GM19455 (cell line): Measurements from ENCODE around the gene ZBTB20.
"Not testable (repeated sequence)": the region's sequence is repeated elsewhere in the genome, so short reads cannot be mapped to it uniquely, and the experiment has no call there.

Source experiments
- ATAC-seq: cut with Tn5 transposase; IDR thresholded peaks from one replicate; pipeline ENCODE4 v1.9.1; 2021; ENCODE audit not compliant: unreplicated experiment

The ZBTB20 gene

DNA sequence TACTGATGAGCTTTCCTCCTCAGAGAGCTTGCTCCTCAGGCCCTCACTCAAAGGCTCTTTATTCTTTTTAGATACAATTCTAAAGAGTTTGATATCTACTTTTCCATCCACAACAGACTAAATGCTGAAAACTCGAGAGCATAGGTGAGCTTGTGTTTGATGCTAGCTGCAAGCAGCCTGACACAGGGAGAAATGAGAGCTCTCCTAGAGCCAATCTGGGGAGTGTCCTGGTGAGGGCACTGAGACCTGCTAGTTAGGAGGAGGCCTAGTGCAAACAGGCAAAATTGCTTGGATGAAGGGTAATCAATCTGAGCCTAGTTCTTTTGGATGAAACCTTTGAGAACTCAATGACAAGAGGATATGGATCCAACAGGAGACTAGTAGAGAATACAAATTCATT lies 300.8 kb downstream of the ZBTB20 start:
- ATAC-seq = no peak

DNA sequence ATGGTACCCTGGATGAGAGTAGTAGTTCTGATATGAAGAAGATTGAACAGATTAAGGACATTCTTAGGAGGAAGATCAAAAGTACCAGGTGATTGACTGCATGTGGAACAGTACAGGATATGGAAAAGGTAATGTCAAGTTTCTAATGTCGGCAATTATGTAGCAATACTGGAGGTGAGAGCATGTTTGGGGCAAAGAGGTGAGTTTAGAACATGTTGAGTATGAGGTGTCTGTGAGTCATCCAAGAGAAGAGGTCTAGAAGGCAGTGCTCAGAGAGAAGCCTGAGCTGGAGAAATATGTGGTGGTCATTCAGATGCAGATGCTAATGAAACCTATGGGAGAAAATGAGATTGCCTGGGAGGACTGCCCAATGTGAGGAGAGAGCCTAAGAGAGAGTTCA lies 305.6 kb downstream of the ZBTB20 start:
- no peak for ATAC-seq

DNA sequence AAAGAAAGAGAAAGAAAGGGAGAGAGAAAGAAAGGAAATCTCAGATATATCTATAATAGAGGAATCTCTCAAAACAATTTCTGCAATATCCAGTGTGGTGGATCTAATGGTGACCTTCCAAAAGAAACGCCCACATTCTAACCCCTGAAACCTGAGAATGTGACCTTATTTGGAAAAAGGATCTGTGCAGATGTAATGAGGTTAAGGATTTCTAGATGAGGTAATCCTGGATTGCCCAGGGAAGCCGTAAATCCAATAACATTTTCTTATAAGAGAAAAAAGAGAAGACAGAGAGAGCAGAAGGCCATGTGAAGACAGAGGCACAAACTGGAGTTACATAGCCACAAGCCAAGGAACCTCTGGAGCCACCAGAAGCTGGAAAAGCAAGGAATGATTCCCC lies 307.6 kb downstream of the ZBTB20 start:
- ATAC-seq = no peak

DNA sequence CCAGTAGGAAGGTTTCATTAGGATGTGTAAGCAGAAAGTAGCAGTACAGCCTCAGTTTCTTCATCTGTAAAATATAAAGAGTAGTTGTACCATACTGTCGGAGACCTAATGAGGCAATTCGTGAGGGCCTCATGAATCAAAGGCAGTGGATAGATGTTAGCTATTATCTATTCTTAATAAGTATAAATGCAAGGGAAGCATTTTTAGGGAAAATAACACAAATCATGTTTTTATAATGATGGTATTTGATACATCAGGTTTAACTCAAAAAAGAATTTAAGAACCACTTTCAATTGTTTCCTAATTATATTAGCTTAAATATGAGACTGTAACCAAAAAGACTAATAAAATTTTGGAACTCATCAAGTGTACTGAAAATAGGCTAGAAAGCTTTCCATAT lies 309.1 kb downstream of the ZBTB20 start:
- ATAC-seq = no peak

DNA sequence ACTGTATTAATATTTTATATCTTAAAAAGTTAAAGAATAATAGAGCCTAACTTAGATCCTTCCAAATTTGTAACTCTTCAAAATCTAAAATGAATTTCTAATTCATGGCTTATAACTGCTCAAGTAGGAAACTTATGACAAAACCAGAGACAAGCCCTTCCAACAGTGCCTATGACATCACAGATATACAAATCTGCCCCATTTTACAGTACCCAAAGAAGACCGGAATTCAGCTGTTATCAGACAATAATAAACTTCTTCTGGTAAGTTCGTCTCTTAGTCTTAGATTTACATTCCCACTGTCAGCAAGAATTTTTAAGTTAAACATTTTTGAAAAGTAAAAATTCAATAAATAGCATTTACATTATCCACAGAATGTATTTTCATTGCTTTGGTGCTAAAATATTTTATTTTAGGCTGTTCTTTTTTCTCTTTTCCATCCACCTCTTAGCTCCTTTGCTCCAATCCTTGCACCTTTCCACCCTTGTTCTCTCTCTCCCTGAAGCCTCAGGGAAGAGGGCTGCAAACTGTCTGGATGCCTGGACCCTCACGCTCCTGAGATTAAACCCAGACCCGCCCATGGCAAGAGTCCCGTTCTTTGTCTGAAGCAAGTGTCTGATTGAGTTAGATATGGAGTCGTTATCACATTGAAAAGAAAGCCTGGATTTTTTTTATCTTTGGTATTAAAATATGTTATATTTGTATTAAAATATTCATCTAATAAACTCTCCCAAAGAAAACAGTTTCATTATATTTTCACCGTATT lies 312.7 kb downstream of the ZBTB20 start:
- no peak for ATAC-seq

DNA sequence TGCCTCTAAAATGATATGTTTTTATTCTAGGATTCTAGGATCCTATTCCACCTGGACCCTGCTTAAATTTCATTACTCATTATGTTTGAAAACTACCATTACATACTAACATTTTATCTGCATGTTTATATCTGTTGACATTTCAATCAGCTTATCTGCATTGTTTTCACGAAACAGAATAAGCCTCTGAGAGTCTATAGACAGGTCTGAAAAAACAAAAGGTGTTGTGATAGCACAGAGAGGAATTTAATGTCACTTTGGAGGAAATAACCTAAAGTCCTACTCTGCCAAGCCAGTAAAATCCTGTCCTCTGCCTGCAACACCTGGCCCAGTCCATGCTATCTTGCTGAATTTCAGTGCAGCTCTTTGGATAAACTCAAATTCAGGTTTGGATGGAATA lies 315.2 kb downstream of the ZBTB20 start:
- ATAC-seq = no peak

DNA sequence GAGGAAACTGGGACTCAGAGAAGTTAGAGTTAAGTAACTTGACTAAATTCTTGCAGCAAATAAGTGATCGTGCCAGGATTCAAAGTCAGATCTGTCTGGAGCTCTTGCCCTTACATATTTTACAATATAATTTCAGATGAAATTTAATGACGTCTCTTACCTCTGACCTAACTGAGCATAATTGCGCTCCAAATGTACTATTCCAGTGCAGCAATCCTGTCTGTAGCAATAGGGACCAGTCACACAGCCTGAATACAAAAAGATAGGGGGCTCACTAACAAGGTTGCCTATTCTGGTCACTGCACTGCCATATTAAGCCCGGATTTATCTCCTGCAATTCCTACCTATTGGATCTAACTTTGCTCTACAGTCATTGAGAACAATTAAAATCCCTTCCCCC lies 316.4 kb downstream of the ZBTB20 start:
- no peak for ATAC-seq

DNA sequence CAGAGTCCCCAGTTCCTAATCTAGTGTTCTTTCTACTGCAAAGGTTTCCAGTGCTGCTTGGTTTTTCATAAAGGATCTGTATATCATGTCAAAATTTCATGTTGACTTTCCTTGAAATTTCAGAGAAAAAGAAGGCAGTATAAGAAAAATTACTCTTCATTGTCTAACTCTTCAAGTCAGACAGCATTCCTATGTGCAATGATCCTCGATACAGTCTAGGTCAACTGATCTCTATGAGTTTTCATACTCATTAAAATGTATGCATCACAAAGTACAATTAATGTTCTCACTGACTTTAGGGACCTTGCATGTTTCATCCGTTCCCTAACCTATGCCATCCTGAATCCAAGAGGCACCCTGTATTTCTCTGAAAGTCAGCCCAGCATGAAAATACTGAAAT lies 317.3 kb downstream of the ZBTB20 start:
- no peak for ATAC-seq

DNA sequence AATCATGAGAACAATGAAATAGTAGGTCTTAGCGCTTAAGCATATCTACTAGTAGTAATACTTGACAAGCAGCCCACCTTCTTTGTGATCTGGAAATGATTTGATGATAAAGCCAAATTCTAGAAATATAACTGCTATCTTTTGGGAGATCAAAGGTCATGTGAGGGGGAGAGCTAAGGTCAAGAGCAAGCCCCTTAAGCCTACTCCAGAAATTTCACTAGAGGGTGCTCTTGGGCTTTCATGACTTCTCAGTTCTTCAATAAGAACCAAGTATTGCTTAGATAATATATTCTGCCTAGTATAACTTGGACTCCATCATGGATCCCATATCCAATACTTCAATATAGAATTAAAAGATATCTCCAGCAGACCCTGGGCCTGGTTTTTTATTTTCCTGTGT lies 319.6 kb downstream of the ZBTB20 start:
- ATAC-seq = peak; percentile 67

DNA sequence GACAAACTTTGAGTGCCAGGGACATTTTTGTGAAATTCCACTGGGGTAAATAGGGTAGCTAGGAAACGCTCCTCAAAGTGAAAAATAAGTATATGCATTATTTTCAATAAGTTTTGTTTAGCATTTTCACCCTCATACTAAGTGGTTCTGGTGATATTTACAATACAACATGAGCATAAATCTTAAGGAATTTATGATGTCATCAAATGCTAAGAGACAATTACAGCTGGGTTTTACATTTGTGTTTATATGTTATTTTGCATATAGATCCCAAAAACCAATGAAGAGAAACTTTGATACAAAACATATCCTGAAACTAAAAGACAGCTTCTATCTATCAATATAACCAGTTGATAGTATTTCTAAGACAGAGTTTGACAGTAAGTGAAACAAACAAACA lies 323.1 kb downstream of the ZBTB20 start:
- ATAC-seq = no peak

DNA sequence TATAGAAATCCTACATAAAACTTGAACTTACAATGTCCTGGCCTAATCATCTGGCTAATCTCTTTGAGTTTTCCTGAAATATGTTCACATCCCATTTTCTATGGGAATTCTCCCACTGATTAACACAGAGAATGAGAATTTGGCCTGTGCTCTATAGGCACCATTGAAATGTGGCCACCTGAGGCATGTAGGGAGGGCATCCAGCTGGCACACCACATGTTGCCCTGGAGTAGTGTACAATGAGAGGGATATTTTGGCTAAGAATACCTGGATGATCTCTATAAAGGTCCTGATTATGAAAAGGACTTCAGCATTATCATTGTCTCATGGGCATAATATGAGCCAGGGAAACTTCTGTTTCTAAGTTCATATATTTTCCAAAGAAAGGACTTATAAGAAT lies 324.0 kb downstream of the ZBTB20 start:
- no peak for ATAC-seq

DNA sequence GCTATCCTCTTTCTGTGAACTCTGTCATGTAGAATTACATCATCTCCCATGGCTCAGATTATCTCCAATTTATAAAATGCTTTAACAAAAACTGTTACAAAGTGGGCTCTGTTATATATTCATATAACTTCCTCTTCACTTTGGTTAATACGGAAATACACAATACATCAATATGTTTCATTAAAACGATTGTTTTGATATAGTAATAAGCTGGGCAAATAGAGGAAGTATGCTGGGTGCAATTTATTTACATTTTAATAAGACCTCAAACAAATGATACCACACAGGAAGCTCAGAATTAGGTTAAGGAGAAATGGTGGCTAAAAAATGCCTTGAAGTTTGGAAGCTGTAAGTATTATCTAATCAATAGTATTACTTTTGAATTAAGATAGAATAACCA lies 331.0 kb downstream of the ZBTB20 start:
- ATAC-seq = no peak

DNA sequence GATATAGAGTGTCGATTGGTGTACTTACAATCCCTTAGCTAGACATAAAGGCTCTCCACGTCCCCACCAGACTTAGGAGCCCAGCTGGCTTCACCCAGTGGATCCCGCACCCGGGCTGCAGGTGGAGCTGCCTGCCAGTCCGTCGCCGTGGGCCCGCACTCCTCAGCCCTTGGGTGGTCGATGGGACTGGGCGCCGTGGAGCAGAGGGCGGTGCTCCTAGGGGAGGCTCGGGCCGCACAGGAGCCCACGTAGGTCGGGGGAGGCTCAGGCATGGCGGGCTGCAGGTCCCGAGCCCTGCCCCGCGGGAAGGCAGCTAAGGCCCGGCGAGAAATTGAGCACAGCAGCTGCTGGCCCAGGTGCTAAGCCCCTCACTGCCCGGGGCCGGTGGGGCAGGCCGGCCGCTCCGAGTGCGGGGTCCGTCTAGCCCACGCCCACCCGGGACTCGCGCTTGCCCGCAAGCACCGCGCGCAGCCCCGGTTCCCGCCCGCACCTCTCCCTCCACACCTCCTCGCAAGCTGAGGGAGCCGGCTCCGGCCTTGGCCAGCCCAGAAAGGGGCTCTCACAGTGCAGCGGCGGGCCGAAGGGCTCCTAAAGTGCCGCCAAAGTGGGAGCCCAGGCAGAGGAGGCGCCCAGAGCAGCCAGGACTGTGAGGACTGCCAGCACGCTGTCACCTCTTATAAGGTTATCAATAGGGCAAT lies 334.4 kb downstream of the ZBTB20 start:
- ATAC-seq = not testable (repeated sequence)

DNA sequence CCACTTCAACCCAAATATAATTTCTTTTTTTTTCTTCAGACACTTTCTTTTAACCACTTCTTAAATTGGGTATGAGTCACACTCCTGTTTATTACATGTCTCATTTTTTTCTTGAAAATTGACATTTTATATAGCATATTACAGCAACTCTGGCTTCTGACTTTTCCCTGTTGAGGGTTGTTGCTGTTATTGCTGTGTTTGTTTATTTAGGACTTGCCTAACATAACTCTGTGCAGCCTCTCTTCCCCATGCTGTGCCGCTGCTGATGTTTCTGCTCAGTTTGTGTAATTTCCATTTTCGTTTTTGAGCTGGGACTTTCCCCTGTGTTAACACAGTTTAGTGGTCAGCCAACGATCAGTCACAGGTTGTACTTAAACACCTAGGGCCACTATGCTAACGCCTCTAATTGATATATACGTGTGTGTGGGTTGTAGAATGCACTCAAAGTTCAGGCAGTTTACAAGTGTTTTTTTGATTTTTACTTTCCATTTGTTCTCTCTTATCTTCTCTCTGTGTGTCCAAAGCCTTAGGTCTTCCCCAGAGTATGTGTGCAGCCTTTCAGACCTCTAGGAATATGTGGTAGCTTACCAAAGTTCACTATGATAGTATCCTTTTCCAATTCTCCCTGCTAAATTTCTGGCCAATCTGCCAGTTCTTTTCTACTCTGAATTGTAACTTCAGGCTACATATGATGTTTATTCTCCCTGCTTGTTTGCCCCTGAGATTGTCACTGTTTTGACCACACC lies 337.2 kb downstream of the ZBTB20 start:
- ATAC-seq = peak; percentile 99

DNA sequence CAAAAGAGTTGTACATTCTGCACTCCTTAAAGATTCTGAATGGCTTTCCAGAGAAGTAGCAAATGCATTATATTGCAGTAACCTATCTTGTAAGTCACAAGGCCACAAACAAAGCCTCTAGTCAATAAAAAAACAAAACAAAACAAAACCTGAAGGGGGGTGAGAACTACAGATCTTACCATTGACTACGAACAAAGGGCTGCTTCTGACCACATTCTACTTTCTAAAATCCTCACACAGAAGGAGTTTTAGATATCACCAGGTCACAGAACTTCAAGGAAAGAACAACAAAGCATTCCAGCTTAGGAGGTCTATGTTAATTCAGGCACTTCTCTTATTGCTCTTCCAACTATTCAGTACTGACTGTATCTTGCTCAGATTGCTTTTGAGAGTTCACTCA lies 343.0 kb downstream of the ZBTB20 start:
- ATAC-seq = no peak

DNA sequence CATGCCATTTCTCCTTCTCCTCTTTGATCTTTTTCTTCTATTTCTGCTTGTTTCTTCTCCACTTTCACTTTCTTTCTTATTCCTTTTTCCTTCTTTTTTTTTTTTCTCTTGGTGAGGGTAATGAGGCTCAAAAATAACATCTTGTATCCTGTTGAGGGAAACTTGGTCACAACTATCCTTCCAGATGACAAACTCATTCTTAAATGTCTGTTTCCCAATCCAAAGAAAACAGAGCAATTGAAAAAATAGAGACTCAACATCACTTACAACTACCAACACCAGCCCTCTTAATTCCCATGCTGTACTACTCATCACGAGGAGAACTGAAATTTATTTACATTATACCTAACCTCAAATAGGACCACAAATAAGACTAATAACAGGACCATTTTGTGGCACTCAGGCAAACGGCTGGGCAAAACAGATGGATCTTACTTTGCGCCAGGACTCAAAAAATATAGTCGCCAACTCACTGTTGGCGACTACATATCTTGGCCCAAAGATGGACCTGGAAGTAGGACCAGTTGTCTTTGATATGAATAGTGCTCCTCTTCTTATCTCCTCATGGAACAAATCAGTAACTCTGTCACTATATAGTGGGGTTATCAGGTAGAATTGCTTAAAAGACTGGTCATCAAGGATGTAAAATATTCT lies 343.9 kb downstream of the ZBTB20 start:
- no peak for ATAC-seq

DNA sequence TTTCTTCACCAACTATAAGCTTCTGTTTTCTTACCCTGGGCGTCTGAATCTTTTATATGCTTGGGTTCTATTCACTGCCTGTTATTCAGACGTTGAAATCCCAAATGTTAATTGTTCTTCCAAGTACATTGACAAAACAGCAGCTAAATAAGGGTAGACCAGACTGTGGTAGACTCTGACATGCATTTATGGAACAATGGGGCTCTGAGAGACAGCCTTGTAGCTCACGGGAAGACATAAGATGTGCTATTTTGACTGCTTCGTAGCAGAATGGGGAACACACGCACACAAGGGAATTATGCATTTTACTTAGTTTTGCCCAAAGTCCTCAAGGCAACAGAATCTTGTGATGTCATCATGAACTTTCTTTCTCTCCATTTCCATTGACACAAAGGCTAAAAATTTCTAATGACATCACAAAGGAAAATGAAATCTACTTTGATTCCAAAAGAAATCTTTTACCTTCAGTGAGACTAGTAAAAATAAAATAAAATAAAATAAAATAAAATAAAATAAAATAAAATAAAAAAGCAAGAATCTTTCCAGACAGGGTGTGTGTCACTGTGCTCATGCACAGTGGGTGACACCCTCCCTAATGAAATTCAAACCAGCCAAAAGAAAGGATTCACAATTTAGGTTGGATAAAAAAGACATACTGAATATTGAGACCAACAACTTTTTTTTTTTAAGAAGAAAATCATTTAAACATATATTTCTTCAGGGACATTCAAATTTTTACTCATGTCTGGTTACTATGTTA lies 346.6 kb downstream of the ZBTB20 start:
- ATAC-seq = no peak

DNA sequence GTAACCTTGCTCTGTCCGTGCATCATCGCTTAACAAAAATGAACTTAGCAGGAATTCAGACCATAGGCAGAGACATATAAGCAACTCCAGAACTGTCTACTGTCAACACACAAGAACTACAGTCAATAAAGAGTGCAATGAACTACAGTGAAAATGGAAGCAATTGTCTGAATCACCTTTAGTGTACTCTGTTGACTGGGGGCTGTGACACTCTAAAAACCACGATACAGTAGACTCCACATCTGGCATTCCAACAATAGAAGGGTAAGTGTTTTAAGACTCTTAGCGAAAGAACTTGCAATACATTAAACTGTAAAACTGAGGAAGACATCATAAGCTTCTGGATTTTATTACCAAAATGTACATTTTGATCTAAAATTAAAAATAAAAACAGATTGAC lies 347.3 kb downstream of the ZBTB20 start:
- ATAC-seq = no peak

DNA sequence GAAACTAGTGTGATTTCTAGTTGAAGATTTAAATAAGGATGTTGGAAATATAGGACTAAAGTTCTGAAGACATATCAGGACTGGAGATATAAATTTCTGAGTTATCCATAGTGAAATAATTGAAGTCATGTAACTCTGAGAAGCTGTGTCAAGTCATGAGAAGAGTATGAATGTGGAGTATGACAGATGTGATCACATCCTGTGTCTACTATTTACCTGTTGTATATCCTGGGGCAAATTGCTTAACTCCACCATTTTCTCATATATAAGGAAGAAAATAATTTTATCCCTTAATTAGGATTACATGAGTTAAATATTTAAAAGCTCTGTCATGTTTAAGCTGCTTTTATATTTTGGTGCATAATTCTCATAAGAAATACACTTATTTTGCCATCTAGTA lies 350.3 kb downstream of the ZBTB20 start:
- no peak for ATAC-seq

DNA sequence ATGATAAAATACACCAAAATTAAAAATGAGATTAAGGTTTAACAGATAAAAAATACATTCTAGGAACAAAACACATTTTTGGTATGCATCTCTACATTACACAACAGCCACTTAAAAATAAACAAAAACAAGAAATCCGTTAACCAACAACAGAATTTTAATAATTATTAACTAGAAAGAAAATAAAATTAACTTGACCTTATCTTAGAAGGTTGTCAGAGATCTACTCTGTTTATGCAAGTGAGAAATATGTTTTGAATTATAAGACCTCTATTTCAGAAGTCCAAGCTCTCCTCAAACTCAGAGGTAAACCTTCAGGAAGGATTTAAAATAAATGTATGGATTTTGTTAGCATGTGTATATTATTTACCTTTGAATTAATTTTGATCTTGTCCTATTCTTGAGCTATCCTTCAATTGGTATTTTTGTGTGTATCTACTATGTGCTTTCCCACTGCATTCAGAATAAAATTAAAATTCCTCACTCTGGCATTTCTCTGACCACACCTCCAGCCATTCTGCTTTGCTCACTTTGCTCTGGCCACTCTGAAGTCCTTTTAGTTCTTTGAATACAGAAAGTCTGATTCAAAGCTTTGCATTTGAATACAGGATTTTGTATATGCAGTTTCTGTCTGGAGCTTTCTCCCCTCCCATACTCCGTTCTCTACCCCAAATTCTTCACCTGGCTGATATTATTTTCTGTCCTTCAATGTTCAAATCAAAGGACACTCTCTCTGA lies 352.0 kb downstream of the ZBTB20 start:
- ATAC-seq = no peak
